ENCODE results near the gene RBMS3. TPM values are rescaled to one million over a fixed set of nuclear protein-coding genes. Genes with fewer than 3 reads are reported as not detected.

RBMS3 gene
- total RNA-seq, 1 donor, result 81.1 TPM

- H3K9me3 ChIP-seq (ENCODE audit: low read depth, low read length), result no peaks in the 10 kb centered on the region
- no peaks in the 10 kb centered on the region for H3K36me3 ChIP-seq (ENCODE audit: insufficient read depth, low read length)
- no peak for DNase-seq (ENCODE audit: insufficient read length, low spot score, missing footprints)
- no peak overlapping the region for H3K27ac ChIP-seq (ENCODE audit: low read depth, low read length)
- no peak overlapping the region for H3K4me2 ChIP-seq (ENCODE audit: insufficient read depth, low read length)
- H3K27me3 ChIP-seq (ENCODE audit: insufficient read depth, low read length), result no peaks in the 10 kb centered on the region
- no peaks in the 10 kb centered on the region for H3K4me1 ChIP-seq (ENCODE audit: insufficient read depth, low read length)
- TF ChIP-seq CTCF (IDR thresholded peaks at IDR 0.05; ENCODE audit: extremely low read depth, low read depth, low read length), result no peak
- peaks cover 14% of the 10 kb centered on the region for H3K79me2 ChIP-seq (ENCODE audit: insufficient read depth, low read length)
- H4K20me1 ChIP-seq (ENCODE audit: insufficient read depth, low read length), result no peaks in the 10 kb centered on the region
- H2AFZ ChIP-seq (ENCODE audit: low read length), result no peak overlapping the region
- no peak overlapping the region for H3K4me3 ChIP-seq (ENCODE audit: insufficient read depth, low read length)
These were observed 195.0 kb downstream of the RBMS3 start for GRCh38 chr3:29475854-29476253.

GRCh38 chr3:29478611-29479010 lies 197.7 kb downstream of the RBMS3 start:
- Histone ChIP-seq H2AFZ (ENCODE audit: low read length) (no peak overlapping the region), H3K27ac (ENCODE audit: low read depth, low read length) (no peak overlapping the region), H3K9me3 (ENCODE audit: low read depth, low read length) (no peaks in the 10 kb centered on the region), H3K36me3 (ENCODE audit: insufficient read depth, low read length) (no peaks in the 10 kb centered on the region), H3K4me2 (ENCODE audit: insufficient read depth, low read length) (no peak overlapping the region), H3K79me2 (ENCODE audit: insufficient read depth, low read length) (peaks cover 10% of the 10 kb centered on the region), H3K4me1 (ENCODE audit: insufficient read depth, low read length) (no peaks in the 10 kb centered on the region), H3K4me3 (ENCODE audit: insufficient read depth, low read length) (no peak overlapping the region), H4K20me1 (ENCODE audit: insufficient read depth, low read length) (no peaks in the 10 kb centered on the region), H3K27me3 (ENCODE audit: insufficient read depth, low read length) (no peaks in the 10 kb centered on the region)
- no peak for TF ChIP-seq CTCF (IDR thresholded peaks at IDR 0.05; ENCODE audit: extremely low read depth, low read depth, low read length)
- no peak for DNase-seq (ENCODE audit: insufficient read length, low spot score, missing footprints)

GRCh38 chr3:29481249-29481648 lies 200.4 kb downstream of the RBMS3 start:
- no peak overlapping the region for H3K4me3 ChIP-seq (ENCODE audit: insufficient read depth, low read length)
- no peaks in the 10 kb centered on the region for H4K20me1 ChIP-seq (ENCODE audit: insufficient read depth, low read length)
- H3K79me2 ChIP-seq (ENCODE audit: insufficient read depth, low read length), result peaks cover 6% of the 10 kb centered on the region
- H3K4me1 ChIP-seq (ENCODE audit: insufficient read depth, low read length), result no peaks in the 10 kb centered on the region
- no peak overlapping the region for H3K27ac ChIP-seq (ENCODE audit: low read depth, low read length)
- no peak overlapping the region for H2AFZ ChIP-seq (ENCODE audit: low read length)
- no peak for TF ChIP-seq CTCF (IDR thresholded peaks at IDR 0.05; ENCODE audit: extremely low read depth, low read depth, low read length)
- H3K36me3 ChIP-seq (ENCODE audit: insufficient read depth, low read length), result no peaks in the 10 kb centered on the region
- H3K9me3 ChIP-seq (ENCODE audit: low read depth, low read length), result no peaks in the 10 kb centered on the region
- H3K27me3 ChIP-seq (ENCODE audit: insufficient read depth, low read length), result no peaks in the 10 kb centered on the region
- no peak for DNase-seq (ENCODE audit: insufficient read length, low spot score, missing footprints)
- no peak overlapping the region for H3K4me2 ChIP-seq (ENCODE audit: insufficient read depth, low read length)

- Histone ChIP-seq H3K27me3 (ENCODE audit: insufficient read depth, low read length) (no peaks in the 10 kb centered on the region), H3K4me3 (ENCODE audit: insufficient read depth, low read length) (no peak overlapping the region), H3K4me2 (ENCODE audit: insufficient read depth, low read length) (no peak overlapping the region), H4K20me1 (ENCODE audit: insufficient read depth, low read length) (no peaks in the 10 kb centered on the region), H3K79me2 (ENCODE audit: insufficient read depth, low read length) (peaks cover 4% of the 10 kb centered on the region), H2AFZ (ENCODE audit: low read length) (no peak overlapping the region), H3K27ac (ENCODE audit: low read depth, low read length) (no peak overlapping the region), H3K9me3 (ENCODE audit: low read depth, low read length) (no peaks in the 10 kb centered on the region), H3K36me3 (ENCODE audit: insufficient read depth, low read length) (no peaks in the 10 kb centered on the region), H3K4me1 (ENCODE audit: insufficient read depth, low read length) (no peaks in the 10 kb centered on the region)
- DNase-seq (ENCODE audit: insufficient read length, low spot score, missing footprints), result no peak
- TF ChIP-seq CTCF (IDR thresholded peaks at IDR 0.05; ENCODE audit: extremely low read depth, low read depth, low read length), result no peak
These were observed 201.3 kb downstream of the RBMS3 start for GRCh38 chr3:29481969-29482767.

Data from osteoblast (primary cell).